ENCODE data around the gene PMF1. TPM values are rescaled to one million over a fixed set of nuclear protein-coding genes. Genes with fewer than 3 reads are reported as not detected.

The PMF1 gene
- total RNA-seq, 1 donor from 2014 or later, result 51.4 TPM

DNA sequence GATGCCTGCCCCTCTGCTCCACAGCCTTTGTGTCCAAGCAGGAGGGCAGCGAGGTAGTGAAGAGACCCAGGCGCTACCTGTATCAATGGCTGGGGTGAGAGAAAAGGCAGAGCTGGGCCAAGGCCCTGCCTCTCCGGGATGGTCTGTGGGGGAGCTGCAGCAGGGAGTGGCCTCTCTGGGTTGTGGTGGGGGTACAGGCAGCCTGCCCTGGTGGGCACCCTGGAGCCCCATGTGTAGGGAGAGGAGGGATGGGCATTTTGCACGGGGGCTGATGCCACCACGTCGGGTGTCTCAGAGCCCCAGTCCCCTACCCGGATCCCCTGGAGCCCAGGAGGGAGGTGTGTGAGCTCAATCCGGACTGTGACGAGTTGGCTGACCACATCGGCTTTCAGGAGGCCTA lies 29.9 kb downstream of the PMF1 start:
- Mint-ChIP-seq H3K4me1 (ENCODE audit: unreplicated experiment) (peaks cover 7% of the 10 kb centered on the region), H3K36me3 (ENCODE audit: low read depth, unreplicated experiment) (peaks cover 9% of the 10 kb centered on the region), H3K9me3 (ENCODE audit: unreplicated experiment) (no peaks in the 10 kb centered on the region), H3K4me3 (ENCODE audit: unreplicated experiment) (no peak overlapping the region), H3K27me3 (ENCODE audit: unreplicated experiment) (peaks cover 10% of the 10 kb centered on the region), H3K27ac (ENCODE audit: unreplicated experiment) (no peak overlapping the region)
- no peak for DNase-seq (ENCODE audit: low spot score)
- TF ChIP-seq, protein P1, sequence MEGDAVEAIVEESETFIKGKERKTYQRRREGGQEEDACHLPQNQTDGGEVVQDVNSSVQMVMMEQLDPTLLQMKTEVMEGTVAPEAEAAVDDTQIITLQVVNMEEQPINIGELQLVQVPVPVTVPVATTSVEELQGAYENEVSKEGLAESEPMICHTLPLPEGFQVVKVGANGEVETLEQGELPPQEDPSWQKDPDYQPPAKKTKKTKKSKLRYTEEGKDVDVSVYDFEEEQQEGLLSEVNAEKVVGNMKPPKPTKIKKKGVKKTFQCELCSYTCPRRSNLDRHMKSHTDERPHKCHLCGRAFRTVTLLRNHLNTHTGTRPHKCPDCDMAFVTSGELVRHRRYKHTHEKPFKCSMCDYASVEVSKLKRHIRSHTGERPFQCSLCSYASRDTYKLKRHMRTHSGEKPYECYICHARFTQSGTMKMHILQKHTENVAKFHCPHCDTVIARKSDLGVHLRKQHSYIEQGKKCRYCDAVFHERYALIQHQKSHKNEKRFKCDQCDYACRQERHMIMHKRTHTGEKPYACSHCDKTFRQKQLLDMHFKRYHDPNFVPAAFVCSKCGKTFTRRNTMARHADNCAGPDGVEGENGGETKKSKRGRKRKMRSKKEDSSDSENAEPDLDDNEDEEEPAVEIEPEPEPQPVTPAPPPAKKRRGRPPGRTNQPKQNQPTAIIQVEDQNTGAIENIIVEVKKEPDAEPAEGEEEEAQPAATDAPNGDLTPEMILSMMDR (IDR thresholded peaks at IDR 0.05; ENCODE audit: unreplicated experiment), result no peak

DNA sequence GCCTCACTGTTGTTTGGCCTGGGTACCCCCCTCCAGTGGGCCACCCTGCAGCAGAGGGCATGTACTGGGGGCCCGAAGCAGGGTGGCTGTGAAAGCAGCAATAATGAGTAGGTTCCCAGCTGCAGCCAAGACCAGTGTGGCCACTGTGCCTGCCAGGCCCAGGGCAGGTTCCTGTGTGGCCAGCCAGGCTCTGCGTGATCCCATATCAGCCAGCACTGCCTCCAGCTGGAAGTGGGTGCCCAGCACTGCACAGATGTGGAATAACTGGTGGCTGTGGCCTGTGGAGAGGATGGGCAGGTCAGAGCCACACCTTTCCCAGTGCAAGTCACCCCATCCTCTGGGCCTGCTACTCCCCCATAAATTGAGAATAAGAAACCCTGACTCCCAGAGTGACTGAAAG lies 31.3 kb downstream of the PMF1 start:
- no peak for DNase-seq (ENCODE audit: low spot score)
- Mint-ChIP-seq H3K4me1 (ENCODE audit: unreplicated experiment) (peaks cover 7% of the 10 kb centered on the region), H3K36me3 (ENCODE audit: low read depth, unreplicated experiment) (peaks cover 8% of the 10 kb centered on the region), H3K27me3 (ENCODE audit: unreplicated experiment) (peaks cover 10% of the 10 kb centered on the region), H3K4me3 (ENCODE audit: unreplicated experiment) (no peak overlapping the region), H3K9me3 (ENCODE audit: unreplicated experiment) (no peaks in the 10 kb centered on the region), H3K27ac (ENCODE audit: unreplicated experiment) (peak overlapping the region; percentile 42)
- TF ChIP-seq, protein P1 (IDR thresholded peaks at IDR 0.05; ENCODE audit: unreplicated experiment), result no peak

DNA sequence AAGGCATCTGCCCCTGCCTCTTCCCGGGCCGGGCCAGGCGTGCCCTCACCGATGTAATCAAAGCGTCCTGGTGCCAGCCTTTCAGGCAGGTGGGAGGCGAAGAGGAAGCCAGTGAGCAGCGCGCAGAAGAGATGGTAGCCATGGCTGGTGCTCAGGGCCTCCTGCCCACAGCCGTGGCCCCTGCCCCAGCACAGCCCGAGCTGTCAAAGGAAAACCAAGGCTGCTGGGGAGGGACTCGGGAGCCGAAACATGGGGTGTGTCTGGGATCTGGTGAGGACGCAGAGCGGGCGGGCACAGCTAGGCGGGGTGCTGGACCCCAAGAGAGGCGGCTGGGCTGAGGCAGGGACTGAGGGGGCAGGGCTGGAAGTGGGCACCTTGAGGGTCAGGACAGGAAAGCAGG lies 31.9 kb downstream of the PMF1 start:
- Mint-ChIP-seq H3K27ac (ENCODE audit: unreplicated experiment) (no peak overlapping the region), H3K4me3 (ENCODE audit: unreplicated experiment) (no peak overlapping the region)
- DNase-seq (ENCODE audit: low spot score), result no peak

DNA sequence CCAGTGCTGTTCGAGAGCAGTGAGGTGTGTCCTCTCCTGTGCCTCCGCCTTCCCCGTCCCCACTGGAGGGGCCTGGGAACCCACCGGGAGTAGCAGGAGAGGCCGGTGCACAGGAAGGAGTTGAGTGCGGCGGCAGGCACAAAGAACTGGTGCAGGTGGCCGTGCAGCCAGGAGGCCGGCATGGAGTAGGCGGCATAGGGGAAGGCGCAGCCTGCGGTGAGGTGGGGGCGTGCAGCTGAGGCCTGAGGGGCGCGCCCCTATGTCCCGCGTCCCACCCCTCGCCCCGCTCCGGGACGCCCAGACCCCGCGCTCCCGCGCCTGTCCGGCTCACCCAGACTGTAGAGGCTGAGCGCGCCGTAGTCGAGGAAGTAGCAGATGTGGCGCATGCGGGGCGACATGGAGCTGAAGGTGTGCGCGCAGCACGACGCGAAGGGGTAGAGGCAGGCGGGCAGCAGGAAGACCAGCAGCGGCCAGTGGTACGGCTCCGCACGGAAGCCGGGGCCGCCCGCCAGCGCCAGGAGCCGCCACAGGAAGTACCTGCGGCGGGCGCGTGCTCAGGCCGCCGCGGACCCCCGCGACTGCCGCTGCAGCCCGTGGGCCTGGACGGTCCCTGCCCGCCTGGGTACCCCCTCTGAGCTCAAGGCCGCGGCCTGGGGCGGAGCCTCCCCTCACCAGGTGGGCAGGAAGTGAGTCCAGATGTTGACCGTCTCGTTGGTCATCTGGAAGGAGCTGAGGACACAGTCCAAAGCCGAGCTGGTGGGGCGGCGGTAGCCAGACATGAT lies 32.8 kb downstream of the PMF1 start:
- Mint-ChIP-seq H3K27ac (ENCODE audit: unreplicated experiment) (peak overlapping the region; percentile 42), H3K27me3 (ENCODE audit: unreplicated experiment) (peaks cover 7% of the 10 kb centered on the region), H3K36me3 (ENCODE audit: low read depth, unreplicated experiment) (peaks cover 7% of the 10 kb centered on the region), H3K4me3 (ENCODE audit: unreplicated experiment) (no peak overlapping the region), H3K9me3 (ENCODE audit: unreplicated experiment) (no peaks in the 10 kb centered on the region), H3K4me1 (ENCODE audit: unreplicated experiment) (peaks cover 17% of the 10 kb centered on the region)
- peak; percentile 46 for DNase-seq (ENCODE audit: low spot score)
- TF ChIP-seq, protein P1 (IDR thresholded peaks at IDR 0.05; ENCODE audit: unreplicated experiment), result no peak

More for the DNA sequence above, 31.9 kb downstream of the PMF1 start:
- peaks cover 13% of the 10 kb centered on the region for H3K4me1 Mint-ChIP-seq (ENCODE audit: unreplicated experiment)
- no peaks in the 10 kb centered on the region for H3K9me3 Mint-ChIP-seq (ENCODE audit: unreplicated experiment)
- H3K36me3 Mint-ChIP-seq (ENCODE audit: low read depth, unreplicated experiment), result peaks cover 7% of the 10 kb centered on the region
- H3K27me3 Mint-ChIP-seq (ENCODE audit: unreplicated experiment), result peaks cover 11% of the 10 kb centered on the region
- TF ChIP-seq, protein P1 (IDR thresholded peaks at IDR 0.05; ENCODE audit: unreplicated experiment), result no peak

DNA sequence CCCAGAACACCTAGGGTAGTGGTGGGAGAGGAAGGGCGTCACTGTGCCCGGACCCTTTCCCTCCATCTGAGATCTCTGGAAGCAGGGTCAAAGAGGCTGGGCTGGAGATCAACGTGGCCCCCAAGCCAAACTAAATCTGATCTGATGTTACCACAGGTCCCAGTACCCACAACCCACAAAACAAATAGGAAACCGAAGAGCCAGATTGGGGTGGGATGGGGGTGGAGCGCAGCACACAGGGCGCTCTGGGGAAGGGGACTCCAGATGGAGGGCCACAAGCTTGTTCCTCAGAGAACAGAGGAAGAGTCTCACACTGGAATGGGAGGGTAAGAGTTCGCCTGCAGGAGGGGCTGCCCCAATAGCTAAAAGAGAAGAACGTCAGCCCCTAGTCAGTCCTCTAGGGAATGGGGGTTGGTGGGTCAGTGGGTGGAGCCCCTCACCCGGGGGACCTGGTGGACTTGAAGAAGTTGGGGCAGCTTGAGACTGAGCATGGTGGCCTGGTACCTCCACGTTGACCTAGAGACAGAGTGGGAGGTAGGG lies 33.5 kb downstream of the PMF1 start:
- no peaks in the 10 kb centered on the region for H3K9me3 Mint-ChIP-seq (ENCODE audit: unreplicated experiment)
- peaks cover 7% of the 10 kb centered on the region for H3K27me3 Mint-ChIP-seq (ENCODE audit: unreplicated experiment)
- H3K27ac Mint-ChIP-seq (ENCODE audit: unreplicated experiment), result peak overlapping the region; percentile 42
- TF ChIP-seq, protein P1 (IDR thresholded peaks at IDR 0.05; ENCODE audit: unreplicated experiment), result no peak
- peaks cover 23% of the 10 kb centered on the region for H3K4me1 Mint-ChIP-seq (ENCODE audit: unreplicated experiment)
- DNase-seq (ENCODE audit: low spot score), result no peak
- H3K4me3 Mint-ChIP-seq (ENCODE audit: unreplicated experiment), result no peak overlapping the region
- H3K36me3 Mint-ChIP-seq (ENCODE audit: low read depth, unreplicated experiment), result peaks cover 9% of the 10 kb centered on the region
